ENCODE data around the gene SLC7A4. TPM values are rescaled to one million over a fixed set of nuclear protein-coding genes. Genes with fewer than 3 reads are reported as not detected.

The SLC7A4 gene
- total RNA-seq, 6 donors from 2014 or later: 1.2 to 5.2 (median 1.5) TPM; not detected in 1

- H3K27ac ChIP-seq: no peak overlapping the region
- H3K4me3 ChIP-seq: peak overlapping the region in 3 of 4 donors; percentile 16 to 41 (median 31)
- no peaks in the 10 kb centered on the region for H3K27me3 ChIP-seq
- peaks cover 0 to 9% (median 1%) of the 10 kb centered on the region in 4 donors for H3K9me3 ChIP-seq
- ATAC-seq (ENCODE audit: low FRiP score in 2 of 2) (no peak), DNase-seq (peak in 1 of 2 donors; percentile 54)
- 43 to 68% methylated on average over 2 to 13 of the region's 13 CpGs for WGBS, 2 donors
- peaks cover 26 to 42% (median 30%) of the 10 kb centered on the region in 4 donors for H3K4me1 ChIP-seq
- no peak for TF ChIP-seq POLR2AphosphoS5 (IDR thresholded peaks at IDR 0.05)
- TF ChIP-seq CTCF (IDR thresholded peaks at IDR 0.05): no peak
- TF ChIP-seq POLR2A (IDR thresholded peaks at IDR 0.05): no peak
- TF ChIP-seq EP300 (IDR thresholded peaks at IDR 0.05): no peak
- no peaks in the 10 kb centered on the region for H3K36me3 ChIP-seq
Observed at GRCh38 chr22:20979940-20980453, 52.4 kb downstream of the SLC7A4 start.

GRCh38 chr22:20979243-20979809, 53.0 kb downstream of the SLC7A4 start:
- peaks cover 26 to 42% (median 30%) of the 10 kb centered on the region in 4 donors for H3K4me1 ChIP-seq
- H3K4me3 ChIP-seq: peak overlapping the region in 3 of 4 donors; percentile 16 to 41 (median 31)
- no peaks in the 10 kb centered on the region for H3K36me3 ChIP-seq
- DNase-seq: peak; percentile 89 to 91
- peaks cover 0 to 9% (median 1%) of the 10 kb centered on the region in 4 donors for H3K9me3 ChIP-seq
- 0 to 14% methylated on average over 3 to 38 of the region's 39 CpGs for WGBS, 2 donors
- no peaks in the 10 kb centered on the region for H3K27me3 ChIP-seq
- peak; percentile 35 to 72 for ATAC-seq (ENCODE audit: low FRiP score in 2 of 2)
- H3K27ac ChIP-seq: no peak overlapping the region
- TF ChIP-seq CTCF (IDR thresholded peaks at IDR 0.05) (peak in 1 of 6 experiments; percentile 8), EP300 (IDR thresholded peaks at IDR 0.05) (no peak)

Small RNA genes lying within 50 kb of the gene (small RNA-seq; reads per million reads assigned to genes)
- 0 reads per million in 4 donors for gene MIR649

Other genes with a start within 250 kb of the SLC7A4 start
- gene PI4KA, start 173.8 kb downstream of the SLC7A4 start, total RNA-seq: 100 to 1,000 TPM in 2 of 6 donors, 10 to 100 TPM in 4; 68.6 to 251 (median 89.5) TPM
- gene SNAP29, start 173.6 kb downstream of the SLC7A4 start, total RNA-seq: 10 to 100 TPM; 10.2 to 28.3 (median 19.8) TPM
- gene CRKL, start 115.2 kb downstream of the SLC7A4 start, total RNA-seq: 10 to 100 TPM; 35.6 to 65.4 (median 53.4) TPM
- 1 to 10 TPM; 4.7 to 9.4 (median 6.6) TPM for gene AIFM3, start 65.3 kb downstream of the SLC7A4 start, total RNA-seq
- gene LZTR1, start 50.3 kb downstream of the SLC7A4 start, total RNA-seq: 100 to 1,000 TPM in 2 of 6 donors, 10 to 100 TPM in 4; 33.7 to 114 (median 63.2) TPM
- gene THAP7, start 30.4 kb downstream of the SLC7A4 start, total RNA-seq: 10 to 100 TPM; 18.9 to 52.4 (median 32.0) TPM
- gene P2RX6, start 17.4 kb downstream of the SLC7A4 start, total RNA-seq: 10 to 100 TPM in 1 of 6 donors, 1 to 10 TPM in 1, under 1 TPM in 4; 0.39 to 22.0 (median 0.65) TPM
- 1 to 10 TPM in 5 of 6 donors, under 1 TPM in 1; 0.14 to 6.6 (median 3.2) TPM for gene LRRC74B, start 13.4 kb upstream of the SLC7A4 start, total RNA-seq

Measured in upper lobe of left lung (tissue), 6 donors.